ENCODE results near the gene MRPL34. TPM values are rescaled to one million over a fixed set of nuclear protein-coding genes. Genes with fewer than 3 reads are reported as not detected.
"Not testable (repeated sequence)": the region's sequence is repeated elsewhere in the genome, so short reads cannot be mapped to it uniquely, and the experiment has no call there.

MRPL34 gene
- total RNA-seq = 200 TPM
- long read RNA-seq, transcript MRPL34-201 (2 exons, 968 nt) = major isoform, 78 of 80 reads
- long read RNA-seq, partial matches to known transcripts = 2 of 80 reads
- long read RNA-seq, other reads (novel, unspliced or antisense) = 0 of 80 reads

DNA sequence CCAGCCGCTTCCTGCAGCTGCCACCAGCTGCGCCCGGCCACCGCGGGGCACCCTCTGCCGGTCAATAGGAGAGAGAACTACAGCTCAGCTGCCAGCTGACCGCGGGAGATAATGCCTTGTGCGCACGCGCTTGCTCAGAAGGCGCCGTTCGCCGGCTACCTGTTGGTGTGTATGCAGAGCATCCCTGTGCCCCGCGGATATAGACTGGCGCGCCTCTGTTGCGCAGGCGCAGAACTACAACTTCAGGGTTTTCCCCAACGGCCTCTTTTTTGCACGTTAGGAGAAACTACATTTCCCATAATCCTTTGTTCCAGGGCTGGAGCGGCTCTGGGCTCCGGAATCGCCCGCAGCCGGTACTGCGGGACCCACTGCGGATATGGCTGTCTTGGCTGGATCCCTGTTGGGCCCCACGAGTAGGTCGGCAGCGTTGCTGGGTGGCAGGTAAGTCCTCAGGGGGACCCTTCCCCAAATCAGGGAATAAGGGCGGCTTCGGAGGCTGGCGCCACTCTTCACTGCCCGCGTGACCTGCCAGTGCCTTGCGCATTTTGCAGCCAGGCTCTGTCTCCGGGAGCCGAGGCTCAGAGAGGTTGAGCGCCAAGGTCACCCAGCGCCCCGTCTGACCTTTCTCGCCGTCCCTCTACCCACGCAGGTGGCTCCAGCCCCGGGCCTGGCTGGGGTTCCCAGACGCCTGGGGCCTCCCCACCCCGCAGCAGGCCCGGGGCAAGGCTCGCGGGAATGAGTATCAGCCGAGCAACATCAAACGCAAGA lies at the start of gene MRPL34:
Gene MRPL34 (plus strand): TSS at position 356 of the 768 bp plus-strand sequence. CDS start 21 bp downstream, at position 377.
- ATAC-seq (peak; percentile 68), DNase-seq (ENCODE audit: missing footprints) (peak; percentile 96)
- intact Hi-C loops (cut with DNase I) = loop anchor here (1.0 to 2.0 kb wide), 2 partner anchors 31 to 38 kb away; partner anchors contain the start of genes BABAM1 and GTPBP3

DNA sequence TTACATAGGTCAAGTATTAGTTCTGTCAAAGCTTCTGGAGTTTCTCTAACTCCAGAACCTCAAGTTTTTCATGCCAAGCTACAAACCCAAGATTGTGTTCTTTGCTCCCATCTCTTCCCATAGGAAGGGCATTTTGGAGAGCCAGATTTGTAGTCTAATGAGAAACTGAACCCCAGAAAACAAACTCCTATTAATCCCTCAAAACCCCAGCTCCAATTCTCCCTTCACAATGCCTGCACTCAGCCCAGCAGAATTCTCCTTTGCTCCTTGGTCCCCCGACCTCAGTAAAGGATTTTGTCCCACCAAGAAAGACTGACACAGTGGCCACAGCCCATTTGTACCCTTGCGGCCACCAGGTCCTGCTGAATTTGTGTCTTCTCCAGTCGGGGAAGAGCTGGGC lies 49.5 kb upstream of the MRPL34 start:
- intact Hi-C loops (cut with DNase I) = no loop called here
- no peak for ATAC-seq
- no peak for DNase-seq (ENCODE audit: missing footprints)

DNA sequence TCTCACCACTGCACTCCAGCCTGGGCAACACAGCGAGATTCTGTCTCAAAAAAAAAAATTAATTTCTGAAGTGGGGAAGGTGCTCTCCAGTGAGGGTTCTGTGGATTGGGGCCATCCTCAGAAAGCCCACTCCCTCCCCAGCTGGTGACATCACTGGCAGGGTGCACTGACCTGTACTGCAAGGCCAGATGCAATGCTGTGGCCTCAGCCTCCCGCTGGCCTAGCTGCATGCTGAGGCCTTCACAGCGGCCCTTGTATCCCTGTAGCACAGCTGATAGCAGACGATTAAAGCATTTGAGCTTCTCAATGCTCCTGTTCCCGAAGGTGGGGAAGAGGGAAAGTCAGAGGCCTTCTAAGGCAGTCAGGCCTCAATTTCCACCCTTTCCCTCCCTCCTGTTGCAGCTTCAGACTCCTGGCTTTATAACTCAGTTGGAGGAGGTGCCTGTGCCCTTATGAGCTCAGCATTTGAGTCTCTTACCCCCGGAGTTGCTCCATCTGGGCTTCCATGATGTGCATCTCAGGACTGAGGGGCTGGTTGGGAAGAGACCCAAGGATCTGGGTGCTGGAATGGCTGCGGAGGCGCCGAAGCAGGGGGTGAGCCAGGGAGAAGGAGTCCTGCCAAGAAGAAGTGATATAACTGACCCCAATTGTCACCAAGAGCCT lies 46.4 kb upstream of the MRPL34 start:
- ATAC-seq = no peak

DNA sequence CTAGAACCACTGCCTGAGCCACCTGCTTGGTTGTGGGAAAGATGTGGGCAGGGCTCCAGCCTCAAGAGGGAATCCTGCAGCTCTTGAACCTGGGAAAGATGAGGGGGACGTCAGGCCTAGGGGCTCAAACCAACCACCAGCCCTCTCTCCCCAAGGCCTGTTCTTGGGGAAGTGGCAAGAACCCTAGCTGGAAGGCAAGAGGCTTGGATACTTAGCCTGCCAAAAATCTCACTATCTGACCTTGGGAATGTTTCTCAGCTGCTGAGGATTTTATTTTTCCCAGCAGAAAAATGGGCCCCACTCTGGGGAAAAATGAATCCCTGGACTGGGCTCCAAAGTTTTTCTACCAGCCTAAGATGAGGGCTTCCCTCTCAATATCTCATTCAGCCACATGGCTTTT lies 45.7 kb upstream of the MRPL34 start:
- ATAC-seq (no peak), DNase-seq (ENCODE audit: missing footprints) (no peak)
- intact Hi-C loops (cut with DNase I) = loop anchor here (1.0 to 2.0 kb wide), 2 partner anchors 13 to 21 kb away; partner anchors contain the start of gene ANKLE1

More for the DNA sequence above, 46.4 kb upstream of the MRPL34 start:
- intact Hi-C loops (cut with DNase I) = no loop called here
- no peak for DNase-seq (ENCODE audit: missing footprints)

DNA sequence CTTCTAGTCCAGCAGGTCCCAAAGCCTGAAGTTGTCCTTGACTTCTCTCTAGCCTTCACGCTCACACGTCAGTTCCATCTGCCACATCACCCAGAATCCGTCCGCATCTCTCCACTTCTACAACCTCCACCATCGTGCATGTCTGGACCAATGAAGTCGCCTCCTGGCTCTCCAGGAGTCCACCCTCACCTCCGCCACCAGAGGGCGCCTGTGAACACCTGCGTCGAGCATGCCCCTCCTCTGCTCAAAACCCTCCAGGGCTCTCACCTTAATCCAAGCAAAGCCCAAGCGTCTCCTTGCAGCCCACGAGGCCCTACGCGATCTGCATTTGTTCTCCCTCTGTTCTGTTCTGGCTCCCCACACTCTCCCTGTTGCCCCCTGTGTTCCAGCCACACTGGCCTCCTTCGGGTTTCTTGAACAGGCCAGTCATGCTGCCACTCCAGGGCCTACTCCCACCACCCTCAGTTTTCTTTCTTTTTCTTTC lies 44.8 kb upstream of the MRPL34 start:
- intact Hi-C loops (cut with DNase I) = loop anchor here (1.0 to 2.0 kb wide), 2 partner anchors 14 to 20 kb away; partner anchors contain the start of gene ANKLE1
- ATAC-seq (peak; percentile 89), DNase-seq (ENCODE audit: missing footprints) (peak; percentile 91)

DNA sequence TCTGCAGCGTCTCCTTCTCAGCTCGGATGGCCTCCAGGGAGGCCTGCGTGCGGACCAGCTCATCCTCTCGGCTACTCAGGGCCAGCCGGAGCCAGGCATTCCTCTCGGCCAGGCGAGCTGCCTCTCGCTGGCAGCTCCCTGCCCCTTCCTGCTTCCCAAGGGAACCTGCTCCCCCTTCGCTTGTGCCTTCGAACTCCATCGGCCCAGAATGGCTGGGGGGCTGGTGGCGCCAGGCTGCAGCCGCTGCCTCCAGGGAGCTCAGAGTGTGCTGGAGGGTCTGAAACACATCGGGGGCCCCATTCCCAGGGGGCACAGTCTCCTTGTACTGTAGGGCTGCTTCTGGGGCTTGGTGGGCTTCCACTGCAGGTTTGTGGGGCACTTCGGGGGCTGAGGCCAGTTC lies 43.1 kb upstream of the MRPL34 start:
- ATAC-seq (no peak), DNase-seq (ENCODE audit: missing footprints) (no peak)
- intact Hi-C loops (cut with DNase I) = no loop called here

DNA sequence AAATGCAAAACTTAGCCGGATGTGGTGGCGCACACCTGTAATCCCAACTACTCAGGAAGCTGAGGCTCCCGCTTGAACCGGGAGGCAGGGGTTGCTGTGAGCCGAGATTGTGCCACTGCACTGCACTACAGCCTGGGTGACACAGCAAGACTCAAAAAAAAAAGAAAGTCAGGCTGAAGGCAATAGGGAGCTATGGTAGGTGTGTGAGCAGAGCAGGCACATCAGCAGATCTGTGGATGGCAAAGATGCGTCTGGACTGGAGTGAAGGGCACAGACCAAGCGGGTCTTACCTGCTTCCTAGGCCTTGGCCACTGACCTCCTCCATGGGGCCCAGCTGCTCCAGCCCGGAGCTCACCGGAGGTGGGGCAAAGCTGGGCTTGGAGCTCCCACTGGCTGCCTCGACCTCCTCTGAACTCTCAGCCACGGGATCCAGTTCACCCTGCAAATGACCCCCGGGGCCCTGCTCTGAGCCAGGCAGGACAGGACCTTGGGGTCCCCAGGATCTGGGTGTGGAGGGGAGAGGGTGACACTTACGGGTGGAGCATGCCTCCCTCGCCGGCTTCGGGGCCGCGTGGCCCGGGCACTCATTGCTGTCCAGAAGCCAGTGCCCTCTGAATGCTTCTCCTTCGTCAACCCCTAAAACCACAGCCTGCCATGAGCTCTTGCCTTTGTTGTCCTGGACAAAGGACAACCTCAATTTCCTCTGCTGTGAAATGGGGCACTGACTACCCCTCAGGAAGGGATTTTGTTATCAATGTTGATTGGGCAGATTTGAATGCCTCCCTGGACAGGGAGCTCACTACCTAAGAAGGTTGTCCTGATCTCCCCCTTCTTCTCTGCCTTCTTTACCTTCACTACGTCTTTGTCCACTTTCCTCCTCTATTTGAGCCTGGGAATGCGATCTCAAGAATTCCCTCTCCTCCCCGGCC lies 41.7 kb upstream of the MRPL34 start:
- DNase-seq (ENCODE audit: missing footprints) (no peak), ATAC-seq (no peak)
- intact Hi-C loops (cut with DNase I) = no loop called here

DNA sequence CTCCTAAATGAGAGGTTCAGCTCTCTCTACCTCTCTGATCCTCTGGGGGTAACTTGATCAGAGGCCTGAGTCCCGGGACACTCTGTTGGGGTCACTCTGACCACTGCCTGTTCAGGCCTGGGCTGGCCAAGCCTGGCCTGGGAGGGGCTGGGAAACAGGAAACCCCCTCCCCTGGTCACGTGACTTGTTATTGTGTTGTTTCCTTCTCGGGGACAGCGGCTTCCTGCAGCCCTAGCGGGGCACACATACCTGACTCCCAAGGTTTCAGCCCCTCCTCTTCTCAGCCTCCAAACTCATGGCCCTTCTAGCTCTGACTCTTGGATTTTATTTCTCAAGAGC lies 41.1 kb upstream of the MRPL34 start, which contains the start of gene USHBP1:
Gene USHBP1 (minus strand): TSS at position 105 of the 339 bp plus-strand sequence. CDS start 446 bp downstream, outside the sequence.
- intact Hi-C loops (cut with DNase I) = no loop called here
- DNase-seq (ENCODE audit: missing footprints) = no peak
- no peak for ATAC-seq

DNA sequence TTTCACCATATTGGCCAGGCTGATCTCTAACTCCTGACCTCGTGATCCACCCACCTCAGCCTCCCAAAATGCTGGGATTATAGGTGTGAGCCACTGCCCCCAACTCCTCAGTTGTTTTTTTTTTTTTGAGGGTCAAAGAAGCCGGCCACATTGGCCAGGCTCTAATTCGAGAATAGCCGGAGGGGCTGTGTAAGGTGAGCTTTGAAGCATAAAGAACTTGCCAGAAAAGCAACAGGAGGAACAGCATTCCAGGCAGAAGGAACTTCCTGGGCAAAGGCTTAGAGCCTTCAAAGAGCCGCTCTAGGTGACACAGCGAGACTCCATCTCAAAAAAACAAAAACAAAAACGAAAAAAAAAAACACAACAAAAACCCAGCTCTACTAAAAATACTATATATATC lies 39.6 kb upstream of the MRPL34 start:
- intact Hi-C loops (cut with DNase I) = no loop called here
- no peak for ATAC-seq
- DNase-seq (ENCODE audit: missing footprints) = no peak

DNA sequence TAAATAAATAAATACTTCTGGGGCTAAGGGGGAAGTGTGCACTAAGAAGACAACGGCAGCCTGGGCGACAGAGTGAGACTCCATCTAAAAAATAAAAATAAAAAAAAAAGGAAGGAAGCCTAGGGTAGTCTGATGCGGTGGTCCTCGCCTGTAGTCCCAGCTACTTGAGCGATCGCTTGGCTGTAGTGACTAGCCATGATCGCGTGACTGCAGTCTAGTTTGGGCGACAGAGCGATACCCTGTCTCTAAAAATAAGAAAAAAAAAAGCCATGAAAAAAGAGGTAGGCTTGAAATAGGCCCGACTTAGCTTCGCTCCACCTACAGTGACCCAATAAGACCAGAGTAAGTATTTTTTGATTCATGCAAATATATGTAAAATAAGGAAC lies 39.1 kb upstream of the MRPL34 start:
- intact Hi-C loops (cut with DNase I) = no loop called here
- no peak for ATAC-seq
- no peak for DNase-seq (ENCODE audit: missing footprints)

DNA sequence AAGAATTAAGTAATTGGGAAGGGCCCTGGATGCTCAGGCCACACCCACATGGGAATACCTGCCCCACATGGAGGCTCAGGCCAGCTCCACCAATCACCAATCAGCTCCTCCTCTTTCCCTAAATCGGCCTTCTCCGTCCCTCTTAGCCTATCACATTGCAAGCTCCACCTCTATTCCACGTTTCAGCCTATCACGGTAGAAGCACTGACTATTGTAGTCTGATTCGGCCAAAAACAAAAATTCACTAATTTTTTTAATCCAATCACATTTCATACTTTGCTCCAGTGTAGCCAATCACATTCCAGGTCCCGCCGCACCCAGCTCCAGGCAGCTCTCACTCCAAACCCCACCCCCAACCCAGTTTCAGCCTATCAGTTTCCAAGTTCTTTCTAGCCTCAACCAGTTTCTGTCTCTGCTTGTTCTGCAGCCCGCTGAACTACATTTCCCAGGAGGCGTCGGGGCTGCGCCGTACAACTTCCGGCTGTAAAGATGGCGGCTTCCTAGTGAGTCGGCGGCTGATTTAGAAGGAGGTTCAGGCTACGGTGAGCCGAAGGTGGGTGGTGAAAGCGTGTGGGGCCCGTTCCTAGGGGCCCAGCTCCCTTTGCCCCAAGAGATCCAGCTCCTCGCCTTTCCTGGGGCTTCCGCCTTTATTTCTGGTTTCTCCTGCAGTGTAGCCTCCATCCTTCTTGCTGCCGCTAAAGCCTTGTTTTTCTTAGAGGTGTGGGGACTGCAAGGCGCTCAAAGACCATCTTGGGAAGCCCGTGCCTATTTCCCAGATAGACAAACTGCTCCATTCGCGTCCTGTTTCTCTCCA lies 38.5 kb upstream of the MRPL34 start, which contains the start of gene BABAM1:
Gene BABAM1 (plus strand): TSS at position 469 of the 814 bp plus-strand sequence. CDS start 1,364 bp downstream, outside the sequence.
- DNase-seq (ENCODE audit: missing footprints) (peak; percentile 96), ATAC-seq (peak; percentile 98)
- intact Hi-C loops (cut with DNase I) = loop anchor here (1.0 kb wide), 2 partner anchors 38 to 52 kb away; partner anchors contain the start of genes MRPL34 and USE1

DNA sequence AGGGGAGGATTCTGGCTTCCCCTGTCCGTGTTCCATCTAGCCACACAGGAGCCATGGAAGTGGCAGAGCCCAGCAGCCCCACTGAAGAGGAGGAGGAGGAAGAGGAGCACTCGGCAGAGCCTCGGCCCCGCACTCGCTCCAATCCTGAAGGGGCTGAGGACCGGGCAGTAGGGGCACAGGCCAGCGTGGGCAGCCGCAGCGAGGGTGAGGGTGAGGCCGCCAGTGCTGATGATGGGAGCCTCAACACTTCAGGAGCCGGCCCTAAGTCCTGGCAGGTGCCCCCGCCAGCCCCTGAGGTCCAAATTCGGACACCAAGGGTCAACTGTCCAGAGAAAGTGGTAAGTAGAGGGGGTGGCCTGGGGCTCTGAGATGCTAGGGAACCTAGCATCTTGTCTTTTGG lies 36.9 kb upstream of the MRPL34 start:
- no peak for DNase-seq (ENCODE audit: missing footprints)
- intact Hi-C loops (cut with DNase I) = no loop called here
- no peak for ATAC-seq

DNA sequence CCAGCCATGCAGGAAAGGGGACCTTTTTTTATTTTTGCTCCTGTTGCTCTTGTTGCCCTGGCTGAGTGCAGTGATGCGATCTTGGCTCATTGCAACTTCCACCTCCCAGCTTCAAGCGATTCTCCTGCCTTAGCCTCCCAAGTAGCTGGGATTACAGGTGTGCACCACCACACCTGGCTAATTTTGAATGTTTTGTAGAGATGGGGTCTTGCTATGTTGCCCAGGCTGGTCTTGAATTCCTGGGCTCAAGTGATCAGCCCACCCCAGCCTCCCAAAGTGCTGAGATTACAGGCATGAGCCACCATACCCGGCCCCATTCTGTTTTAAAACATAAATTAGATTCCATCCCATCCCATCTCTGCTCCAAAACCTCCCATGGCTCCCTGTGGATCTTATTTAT lies 30.8 kb upstream of the MRPL34 start:
- intact Hi-C loops (cut with DNase I); DNase-seq (ENCODE audit: missing footprints); ATAC-seq: not testable (repeated sequence)

DNA sequence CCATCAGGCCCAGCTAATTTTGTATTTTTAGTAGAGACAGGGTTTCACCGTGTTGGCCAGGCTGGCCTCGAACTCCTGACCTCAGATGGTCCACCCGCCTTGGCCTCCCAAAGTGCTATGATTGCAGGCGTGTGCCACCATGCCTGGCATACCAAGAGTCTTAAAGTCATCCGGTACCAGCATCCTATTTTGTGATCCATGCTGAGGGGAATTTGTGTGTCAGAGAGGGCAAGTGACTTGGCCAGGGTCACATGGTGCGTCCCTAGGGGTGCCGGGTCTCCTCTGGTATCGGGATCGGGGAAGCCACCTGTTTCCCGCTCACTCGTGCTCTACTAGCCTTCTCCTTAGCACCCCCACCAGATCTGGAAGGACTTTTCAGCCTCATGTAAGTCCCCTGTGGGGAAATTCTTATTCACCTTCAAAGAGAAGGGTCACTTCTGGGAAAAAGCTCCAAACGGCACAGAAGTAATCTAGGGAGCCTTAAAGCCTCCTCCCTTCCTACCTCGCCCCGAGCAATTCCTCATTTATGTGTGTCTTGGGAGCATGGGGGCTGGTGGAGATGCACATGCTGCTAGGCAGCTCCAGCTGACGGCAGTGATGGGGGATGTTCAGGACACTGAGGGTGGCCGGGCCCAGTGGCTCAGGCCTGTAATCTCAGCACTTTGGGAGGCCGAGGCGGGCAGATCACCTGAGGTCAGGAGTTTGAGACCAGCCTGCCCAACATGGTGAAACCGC lies 30.1 kb upstream of the MRPL34 start:
- ATAC-seq (no peak), DNase-seq (ENCODE audit: missing footprints) (no peak)
- intact Hi-C loops (cut with DNase I) = no loop called here

DNA sequence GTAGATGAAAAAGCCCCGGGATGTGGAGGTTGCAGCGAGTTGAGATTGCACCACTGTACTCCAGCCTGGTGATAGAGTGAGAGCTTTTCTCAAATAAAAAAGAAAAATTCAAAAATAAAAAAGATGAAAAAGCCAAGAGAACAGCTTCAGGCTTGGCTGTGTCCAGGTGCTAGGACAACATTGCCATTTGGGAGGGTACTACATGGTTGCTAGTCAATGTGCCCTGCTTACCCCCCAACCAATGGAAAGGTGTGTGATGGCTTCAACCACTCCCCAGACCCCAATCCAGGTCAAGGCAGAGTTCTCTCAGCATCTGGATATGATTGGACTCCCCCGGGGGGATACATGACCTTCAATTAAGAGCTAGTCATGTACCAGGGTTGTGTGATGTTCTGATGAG lies 26.2 kb upstream of the MRPL34 start:
- DNase-seq (ENCODE audit: missing footprints) (no peak), ATAC-seq (no peak)
- intact Hi-C loops (cut with DNase I) = no loop called here

DNA sequence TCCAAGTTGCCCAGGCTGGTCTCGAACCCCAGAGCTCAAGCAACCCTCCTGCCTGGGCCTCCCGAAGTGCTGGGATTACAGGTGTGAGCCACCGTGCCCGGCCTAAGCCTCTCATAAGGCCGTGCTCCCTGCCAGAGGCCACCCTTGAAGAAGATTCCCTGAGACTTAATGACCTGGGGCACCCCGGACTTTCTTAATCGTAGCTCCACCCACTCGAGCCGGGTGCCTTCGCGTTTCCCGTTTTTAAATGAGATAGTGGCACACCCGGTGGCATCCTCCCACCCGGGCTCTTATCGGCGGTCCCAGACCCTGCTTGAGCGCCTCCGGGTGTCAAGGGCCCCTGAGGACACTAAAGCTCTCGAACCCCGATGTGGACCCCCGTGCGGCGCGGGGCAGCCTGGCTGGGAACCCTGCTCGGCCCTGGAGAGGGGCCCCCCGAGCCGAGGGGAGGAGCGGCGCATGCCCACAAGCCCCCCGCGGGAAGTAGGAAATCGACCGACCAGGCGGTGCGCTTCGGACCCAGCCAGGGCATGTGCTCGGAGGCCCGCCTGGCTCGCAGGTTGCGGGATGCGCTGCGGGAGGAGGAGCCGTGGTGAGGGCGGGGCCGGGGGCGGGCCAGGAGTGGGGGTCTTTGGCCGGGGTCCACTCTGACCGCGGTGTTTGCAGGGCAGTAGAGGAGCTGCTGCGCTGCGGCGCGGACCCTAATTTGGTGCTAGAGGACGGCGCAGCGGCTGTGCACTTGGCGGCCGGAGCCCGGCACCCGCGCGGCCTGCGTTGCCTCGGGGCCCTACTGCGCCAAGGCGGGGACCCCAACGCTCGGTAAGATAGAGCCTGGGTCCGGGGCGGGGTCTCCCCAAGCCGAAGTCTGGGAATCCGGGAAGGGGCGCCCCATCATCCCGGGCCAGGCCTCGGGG lies 24.0 kb upstream of the MRPL34 start, which contains the start of gene ANKLE1:
Gene ANKLE1 (plus strand): TSS at position 511 of the 914 bp plus-strand sequence. CDS start 20 bp downstream, at position 531.
- DNase-seq (ENCODE audit: missing footprints) (peak; percentile 76), ATAC-seq (peak; percentile 26)
- intact Hi-C loops (cut with DNase I) = loop anchor here (1.0 to 10.0 kb wide), 4 partner anchors 21 to 507 kb away; no protein-coding TSS in a partner anchor

Data from Right ventricle myocardium inferior (tissue), 1 donor.